ENCODE measurements around the gene CTNND2. TPM values are rescaled to one million over a fixed set of nuclear protein-coding genes. Genes with fewer than 3 reads are reported as not detected.

The CTNND2 gene
- total and polyA plus RNA-seq, 10 of the 15 experiments (the other 5 are each of a cell fraction or from before 2014, with no cell fraction given), result 0.02 to 0.16 (median 0.04) TPM; not detected in 7

GRCh38 chr5:11857391-11857790 is 46.9 kb downstream of the CTNND2 start:
- Histone ChIP-seq H3K79me2 (ENCODE audit: control insufficient read depth, insufficient read depth, low read length) (no peaks in the 10 kb centered on the region), H4K20me1 (ENCODE audit: control insufficient read depth, insufficient read depth) (no peaks in the 10 kb centered on the region), H3K27ac (ENCODE audit: control insufficient read depth, insufficient read depth) (no peak overlapping the region), H3K4me1 (ENCODE audit: control insufficient read depth, insufficient read depth, low read length) (no peaks in the 10 kb centered on the region), H3K27me3 (replicated peaks in 1 of 2; ENCODE audit: control insufficient read depth in 2 of 2, insufficient read depth in 2 of 2, low read length in 1 of 2) (no peaks in the 10 kb centered on the region), H3K4me2 (ENCODE audit: control insufficient read depth, insufficient read depth) (no peak overlapping the region), H3K4me3 (no peak overlapping the region), H3K36me3 (ENCODE audit: control insufficient read depth in 2 of 2, insufficient read depth in 2 of 2, low read length in 1 of 2) (no peaks in the 10 kb centered on the region), H3K9ac (ENCODE audit: control insufficient read depth, insufficient read depth, low read length) (no peak overlapping the region), H3K9me3 (replicated peaks; ENCODE audit: control insufficient read depth, insufficient read depth, low read length) (no peaks in the 10 kb centered on the region), H2AFZ (ENCODE audit: control insufficient read depth, low read depth, low read length) (no peak overlapping the region)
- SMC1A ChIA-PET (ENCODE audit: uncharacterized antibody, unreplicated experiment), result no interaction called here
- 56% methylated on average over 7 of the region's 7 CpGs for WGBS (ENCODE audit: insufficient coverage, insufficient replicate concordance, low lambda C conversion rate, missing lambda C conversion rate)
- POLR2A ChIA-PET, result no interaction called here
- TF ChIP-seq POLR2AphosphoS5 (IDR thresholded peaks at IDR 0.05; ENCODE audit: low read length), result no peak
- TF ChIP-seq YY1 (IDR thresholded peaks at IDR 0.05; ENCODE audit: low read depth, low read length), result no peak
- no peak for TF ChIP-seq ZNF687 (IDR thresholded peaks at IDR 0.05)
- TF ChIP-seq NBN (IDR thresholded peaks at IDR 0.05), result no peak
- TF ChIP-seq BCL3 (IDR thresholded peaks at IDR 0.05; ENCODE audit: borderline replicate concordance, insufficient read depth, low read depth, low read length, poor library complexity, severe bottlenecking), result no peak
- no peak for TF ChIP-seq NFXL1 (IDR thresholded peaks at IDR 0.05; ENCODE audit: borderline replicate concordance)
- no peak for TF ChIP-seq ATF7 (IDR thresholded peaks at IDR 0.05; ENCODE audit: low read depth)
- no peak for TF ChIP-seq BACH1 (IDR thresholded peaks at IDR 0.05; ENCODE audit: borderline replicate concordance)
- no peak for TF ChIP-seq CBX3 (IDR thresholded peaks at IDR 0.05; ENCODE audit: borderline replicate concordance, low read depth)
- no peak for TF ChIP-seq CUX1 (IDR thresholded peaks at IDR 0.05; ENCODE audit: insufficient replicate concordance, low read depth, low read length)
- TF ChIP-seq NFYB (IDR thresholded peaks at IDR 0.05; ENCODE audit: insufficient read depth, low read depth, low read length), result no peak
- no peak for TF ChIP-seq JUNB (IDR thresholded peaks at IDR 0.05)
- TF ChIP-seq ZNF622 (IDR thresholded peaks at IDR 0.05), result no peak
- TF ChIP-seq BRCA1 (IDR thresholded peaks at IDR 0.05; ENCODE audit: low read depth, low read length), result no peak
- no peak for TF ChIP-seq FOS (IDR thresholded peaks at IDR 0.05; ENCODE audit: borderline replicate concordance, extremely low read depth, insufficient read length)
- RAD21 ChIA-PET (ENCODE audit: unreplicated experiment), result no interaction called here
- intact Hi-C loops (cut with micrococcal nuclease; ENCODE audit: unreplicated experiment), result no loop called here
- CTCF ChIA-PET, result no interaction called here
- in situ Hi-C loops (cut with MboI), result no loop called here
- no peak for FAIRE-seq
- DNase-seq (ENCODE audit: low read depth, low spot score), result no peak
- no TSS peak for BruUV-seq (replicated peaks)
- ATAC-seq, result no peak

All from GM12878 (cell line).